Activated T-helper 2 cell treated with anti-CD3 and anti-CD28 coated beads, Interferon-gamma antibody, Interleukin-2, Interleukin-4, amounts not matched to agents 10 μg/mL and 5 μg/mL and 100 μg/mL, durations not matched to agents 14 hours and 24 hours and 36 hours (primary cell): ENCODE measurements around the gene IDS. TPM values are rescaled to one million over a fixed set of nuclear protein-coding genes. Genes with fewer than 3 reads are reported as not detected.
A peak's percentile ranks its signal among the peaks of the same experiment; 100 is the strongest.
"Not testable (repeated sequence)": the region's sequence is repeated elsewhere in the genome, so short reads cannot be mapped to it uniquely, and the experiment has no call there.

Experiments used
- DNase-seq: peaks from one replicate; pipeline ENCODE4 v3.0.0; 2021; ENCODE audit warnings: low spot score
- H3K27ac Mint-ChIP-seq: one replicate; pipeline ENCODE4 v1.8.0; 2021; ENCODE audit warnings: mixed read lengths
- H3K27me3 Mint-ChIP-seq: one replicate; pipeline ENCODE4 v1.8.0; 2021; ENCODE audit warnings: low read depth, mixed read lengths
- H3K36me3 Mint-ChIP-seq: one replicate; pipeline ENCODE4 v1.8.0; 2021; ENCODE audit warnings: low read depth, mixed read lengths
- H3K4me1 Mint-ChIP-seq: one replicate; pipeline ENCODE4 v1.8.0; 2021; ENCODE audit warnings: low read depth, mixed read lengths
- H3K4me3 Mint-ChIP-seq: one replicate; pipeline ENCODE4 v1.8.0; 2021; ENCODE audit warnings: low read depth, mild to moderate bottlenecking, moderate library complexity, mixed read lengths
- H3K9me3 Mint-ChIP-seq: one replicate; pipeline ENCODE4 v1.8.0; 2021; ENCODE audit warnings: mixed read lengths
- intact Hi-C: fragments of 100-400 bp; cut with micrococcal nuclease; formaldehyde crosslinking; loops from one replicate; pipeline ENCODE4 v1.15.1; 2023
- total RNA-seq: library from RNA; stranded (reverse); gene quantifications from 2 replicates; pipeline ENCODE4 v1.2.3, GENCODE V29; 2022

The IDS gene
- total RNA-seq: 40.4 and 43.7 TPM in 2 replicates

GRCh38 chrX:149504915-149505651 lies at the start of gene IDS:
TSS of gene IDS (minus strand) at chrX:149505306. CDS start at chrX:149505137, 169 bp downstream.
- Mint-ChIP-seq H3K27ac (peak within 1 kb of the TSS; percentile 95), H3K4me3 (peak within 1 kb of the TSS; percentile 94), H3K9me3 (no peaks in the 10 kb centered on the region), H3K4me1 (peaks cover 31% of the 10 kb centered on the region), H3K27me3 (no peaks in the 10 kb centered on the region), H3K36me3 (peaks cover 15% of the 10 kb centered on the region)
- intact Hi-C loops: loop anchor here (2.0 to 10.0 kb wide), 4 partner anchors 22 to 1590 kb away; partner anchors contain the start of genes FMR1 and MAMLD1
- peak; percentile 85 for DNase-seq

- H3K4me1 Mint-ChIP-seq, H3K27ac Mint-ChIP-seq, H3K27me3 Mint-ChIP-seq, intact Hi-C loops, H3K36me3 Mint-ChIP-seq, DNase-seq, H3K4me3 Mint-ChIP-seq, H3K9me3 Mint-ChIP-seq: not testable (repeated sequence)
Observed at GRCh38 chrX:149551939-149552248, 46.8 kb upstream of the IDS start.

GRCh38 chrX:149551245-149551938 lies 46.3 kb upstream of the IDS start:
- H3K4me1 Mint-ChIP-seq, H3K36me3 Mint-ChIP-seq, DNase-seq, H3K27ac Mint-ChIP-seq, H3K9me3 Mint-ChIP-seq, H3K4me3 Mint-ChIP-seq, H3K27me3 Mint-ChIP-seq, intact Hi-C loops: not testable (repeated sequence)

- H3K27me3 Mint-ChIP-seq, H3K4me3 Mint-ChIP-seq, H3K27ac Mint-ChIP-seq, H3K9me3 Mint-ChIP-seq, H3K36me3 Mint-ChIP-seq, H3K4me1 Mint-ChIP-seq, intact Hi-C loops: not testable (repeated sequence)
- DNase-seq: peak; percentile 26
Observed at GRCh38 chrX:149550454-149550853, 45.3 kb upstream of the IDS start.

GRCh38 chrX:149549701-149550100 lies 44.6 kb upstream of the IDS start, which contains the start of gene HSFX3:
TSS of gene HSFX3 (minus strand) at chrX:149549924. CDS start at chrX:149549852, 72 bp downstream.
- H3K4me3 Mint-ChIP-seq, H3K9me3 Mint-ChIP-seq, H3K4me1 Mint-ChIP-seq, H3K27ac Mint-ChIP-seq, H3K36me3 Mint-ChIP-seq, H3K27me3 Mint-ChIP-seq, DNase-seq: not testable (repeated sequence)
- intact Hi-C loops: loop anchor here (10.0 kb wide), 2 partner anchors 65 to 1145 kb away; partner anchors contain the start of gene MTMR1

- intact Hi-C loops: loop anchor here (10.0 kb wide), 2 partner anchors 67 to 1147 kb away; partner anchors contain the start of gene MTMR1
- not testable (repeated sequence) for H3K27ac Mint-ChIP-seq, H3K4me1 Mint-ChIP-seq
Observed at GRCh38 chrX:149547782-149548181, 42.7 kb upstream of the IDS start.

GRCh38 chrX:149546962-149547361 lies 41.9 kb upstream of the IDS start:
- H3K4me3 Mint-ChIP-seq, H3K4me1 Mint-ChIP-seq, H3K36me3 Mint-ChIP-seq, H3K27ac Mint-ChIP-seq, H3K27me3 Mint-ChIP-seq, DNase-seq, H3K9me3 Mint-ChIP-seq: not testable (repeated sequence)
- intact Hi-C loops: loop anchor here (10.0 kb wide), 2 partner anchors 68 to 1148 kb away; partner anchors contain the start of gene MTMR1

More at GRCh38 chrX:149547782-149548181, 42.7 kb upstream of the IDS start:
- DNase-seq, H3K27me3 Mint-ChIP-seq, H3K9me3 Mint-ChIP-seq, H3K36me3 Mint-ChIP-seq, H3K4me3 Mint-ChIP-seq: not testable (repeated sequence)

- intact Hi-C loops: loop anchor here (10.0 kb wide), 2 partner anchors 69 to 1149 kb away; partner anchors contain the start of gene MTMR1
- H3K4me1 Mint-ChIP-seq, H3K36me3 Mint-ChIP-seq, DNase-seq, H3K27me3 Mint-ChIP-seq, H3K4me3 Mint-ChIP-seq, H3K9me3 Mint-ChIP-seq, H3K27ac Mint-ChIP-seq: not testable (repeated sequence)
Observed at GRCh38 chrX:149545545-149546543, 40.7 kb upstream of the IDS start.

GRCh38 chrX:149541521-149542047 lies 36.5 kb upstream of the IDS start:
- Mint-ChIP-seq H3K4me1 (peaks cover 4% of the 10 kb centered on the region), H3K27me3 (no peaks in the 10 kb centered on the region), H3K4me3 (peak overlapping the region; percentile 99), H3K27ac (peak overlapping the region; percentile 100), H3K9me3 (no peaks in the 10 kb centered on the region), H3K36me3 (peaks cover 7% of the 10 kb centered on the region)
- no peak for DNase-seq
- intact Hi-C loops: loop anchor here (10.0 kb wide), 2 partner anchors 73 to 1153 kb away; partner anchors contain the start of gene MTMR1

GRCh38 chrX:149540621-149541520 lies 35.8 kb upstream of the IDS start, which contains the start of gene EOLA1:
TSS of gene EOLA1 (plus strand) at chrX:149541012. CDS start at chrX:149545631, 4,619 bp downstream.
- no peaks in the 10 kb centered on the region for H3K27me3 Mint-ChIP-seq
- peaks cover 4% of the 10 kb centered on the region for H3K4me1 Mint-ChIP-seq
- H3K9me3 Mint-ChIP-seq: no peaks in the 10 kb centered on the region
- intact Hi-C loops: loop anchor here (10.0 kb wide), 2 partner anchors 74 to 1154 kb away; partner anchors contain the start of gene MTMR1
- H3K4me3 Mint-ChIP-seq: peak within 1 kb of the TSS; percentile 99
- peak within 1 kb of the TSS; percentile 100 for H3K27ac Mint-ChIP-seq
- peaks cover 7% of the 10 kb centered on the region for H3K36me3 Mint-ChIP-seq
- DNase-seq: peak; percentile 74

GRCh38 chrX:149540131-149540620 lies 35.1 kb upstream of the IDS start:
- H3K27ac Mint-ChIP-seq: peak overlapping the region; percentile 100

More at GRCh38 chrX:149540131-149540620, 35.1 kb upstream of the IDS start:
- Mint-ChIP-seq H3K4me3 (peak overlapping the region; percentile 99), H3K27me3 (no peaks in the 10 kb centered on the region), H3K4me1 (peaks cover 4% of the 10 kb centered on the region), H3K36me3 (peaks cover 12% of the 10 kb centered on the region), H3K9me3 (no peaks in the 10 kb centered on the region)
- DNase-seq: peak; percentile 76
- intact Hi-C loops: loop anchor here (10.0 kb wide), 2 partner anchors 75 to 1155 kb away; partner anchors contain the start of gene MTMR1
